PC-3 (cell line): ENCODE measurements around the gene STRIP2.

Experiments used
- CTCF ChIP-seq: fragments of 300-600 bp; sonication (generic); conservative IDR thresholded peaks from 2 replicates; pipeline ENCODE4 v1.5.1; 2017; ENCODE audit warnings: antibody characterized with exemption, low read depth, mild to moderate bottlenecking, low read length
- EZH2 ChIP-seq: fragments of 300-600 bp; sonication (generic); IDR thresholded peaks from one replicate; pipeline ENCODE4 v1.6.1; 2017; ENCODE audit warnings: antibody characterized with exemption, mild to moderate bottlenecking, low read length; ENCODE audit not compliant: unreplicated experiment
- EZH2phosphoT487 ChIP-seq: fragments of 300-600 bp; sonication (generic); IDR thresholded peaks from 2 replicates; pipeline ENCODE4 v1.6.1; 2018; ENCODE audit warnings: mild to moderate bottlenecking, antibody characterized with exemption, low read length, borderline replicate concordance

- TF ChIP-seq CTCF (no peak), EZH2 (no peak), EZH2phosphoT487 (no peak)
Observed at GRCh38 chr7:129453510-129454248, 19.4 kb downstream of the STRIP2 start.
